H1 (cell line): Measurements from ENCODE around the gene SBNO2. TPM values are rescaled to one million over a fixed set of nuclear protein-coding genes. Genes with fewer than 3 reads are reported as not detected.
A peak's percentile ranks its signal among the peaks of the same experiment; 100 is the strongest.

Source experiments
- CTCF ChIA-PET: fragments of 300-600 bp; sonication (Branson Sonifier 250); formaldehyde crosslinking; loops from one replicate; lab custom pipeline; 2021; ENCODE audit not compliant: partially characterized antibody; lab: Charles Lee
- POLR2A ChIA-PET: fragments of 300-600 bp; sonication (Branson Sonifier 250); formaldehyde crosslinking; loops from one replicate; lab custom pipeline; 2021; ENCODE audit warnings: inconsistent platforms; ENCODE audit not compliant: partially characterized antibody; lab: Charles Lee
- DNase-seq, 2 experiments: peaks; one replicate each; pipeline versions ENCODE4 v3.0.0 to v3.0.0-alpha.2; 2010 to 2022; ENCODE audit warnings: low spot score in 2 of 2, low read depth in 1 of 2, mixed read lengths in 1 of 2
- FAIRE-seq: peaks from 2 replicates; lab custom pipeline; 2011; peaks lifted over from hg19 to GRCh38; lab: Jason Lieb, UNC
- H2AFZ ChIP-seq: 2 replicates; pipeline ENCODE4 v1.8.1; 2012; ENCODE audit warnings: low read length, inconsistent platforms
- H2AK5ac ChIP-seq: 2 replicates; pipeline ENCODE4 v1.6.1; 2013; ENCODE audit warnings: low read depth, low read length
- H2BK120ac ChIP-seq: replicated peaks from 2 replicates; pipeline ENCODE3; 2013; ENCODE audit warnings: low read depth, low read length, inconsistent platforms
- H2BK12ac ChIP-seq: 2 replicates; pipeline ENCODE4 v1.6.1; 2013; ENCODE audit warnings: low read depth, low read length
- H2BK15ac ChIP-seq: 2 replicates; pipeline ENCODE4 v1.6.1; 2013; ENCODE audit warnings: low read length
- H2BK20ac ChIP-seq: 2 replicates; pipeline ENCODE4 v1.6.1; 2013; ENCODE audit warnings: low read length
- H2BK5ac ChIP-seq: 2 replicates; pipeline ENCODE4 v1.6.1; 2013; ENCODE audit warnings: low read depth, low read length
- H3K14ac ChIP-seq: 2 replicates; pipeline ENCODE4 v1.6.1; 2013; ENCODE audit warnings: inconsistent platforms; ENCODE audit not compliant: insufficient read length
- H3K18ac ChIP-seq: 2 replicates; pipeline ENCODE4 v1.6.1; 2013; ENCODE audit warnings: low read length; ENCODE audit errors: extremely low read depth
- H3K23ac ChIP-seq: 2 replicates; pipeline ENCODE4 v1.6.1; 2013; ENCODE audit warnings: inconsistent platforms; ENCODE audit not compliant: insufficient read length
- H3K23me2 ChIP-seq: 2 replicates; pipeline ENCODE4 v1.6.1; 2013; ENCODE audit warnings: low read depth, low read length
- H3K27ac ChIP-seq: 2 replicates; pipeline ENCODE4 v1.6.1; 2011; ENCODE audit warnings: low read depth, low read length, inconsistent platforms
- H3K27me3 ChIP-seq, 4 experiments: replicated peaks in 1 of 4; 1 replicate in 1 of 4; 2 replicates in 3 of 4; pipeline versions ENCODE4 v1.6.1 to v1.8.1; 2011 to 2013; ENCODE audit warnings: low read length in 3 of 4, mild to moderate bottlenecking in 3 of 4, inconsistent platforms in 2 of 4, mixed read lengths in 2 of 4, moderate library complexity in 1 of 4; ENCODE audit not compliant: control insufficient read depth in 3 of 4, insufficient read depth in 3 of 4; ENCODE audit errors: extremely low read depth in 1 of 4
- H3K36me3 ChIP-seq, 4 experiments: 2 replicates each; pipeline versions ENCODE4 v1.6.1 to v1.8.1; 2011 to 2013; ENCODE audit warnings: mild to moderate bottlenecking in 4 of 4, low read length in 3 of 4, moderate library complexity in 2 of 4, control low read depth in 1 of 4, inconsistent platforms in 1 of 4; ENCODE audit not compliant: insufficient read depth in 4 of 4, control insufficient read depth in 2 of 4
- H3K4ac ChIP-seq: replicated peaks from 2 replicates; pipeline ENCODE3; 2013; ENCODE audit warnings: low read length, low read depth, mixed read lengths, inconsistent platforms; ENCODE audit not compliant: insufficient read length
- H3K4me1 ChIP-seq, 4 experiments: replicated peaks in 1 of 4; 1 replicate in 1 of 4; 2 replicates in 3 of 4; pipeline versions ENCODE4 v1.6.1 to v1.8.1; 2011 to 2013; ENCODE audit warnings: low read length in 3 of 4, inconsistent platforms in 2 of 4, mixed read lengths in 1 of 4; ENCODE audit not compliant: insufficient read depth in 4 of 4, control insufficient read depth in 3 of 4
- H3K4me2 ChIP-seq, 2 experiments: 2 replicates each; pipeline versions ENCODE4 v1.6.1 to v1.8.1; 2011 to 2013; ENCODE audit warnings: low read depth in 2 of 2, low read length in 2 of 2, control low read depth in 1 of 2, inconsistent platforms in 1 of 2, mild to moderate bottlenecking in 1 of 2; ENCODE audit not compliant: insufficient read depth in 1 of 2
- H3K4me3 ChIP-seq, 4 experiments: fragments of 200-600, 300-600 bp in 1 of 4; sonication (generic), shearing (Covaris generic), sonication (Bioruptor Twin) in 1 of 4; 2 replicates each; pipeline versions ENCODE4 v1.5.1 to v1.8.1; 2011 to 2016; ENCODE audit warnings: low read length in 4 of 4, low read depth in 3 of 4, control low read depth in 2 of 4, inconsistent platforms in 2 of 4, mild to moderate bottlenecking in 2 of 4, mixed read lengths in 1 of 4, moderate library complexity in 1 of 4; ENCODE audit not compliant: insufficient read depth in 2 of 4; ENCODE audit errors: extremely low read depth in 1 of 4
- H3K56ac ChIP-seq: replicated peaks from 2 replicates; pipeline ENCODE3; 2013; ENCODE audit warnings: low read depth, mild to moderate bottlenecking, mixed read lengths, low read length, inconsistent platforms; ENCODE audit not compliant: insufficient read length
- H3K79me1 ChIP-seq: 2 replicates; pipeline ENCODE4 v1.6.1; 2013; ENCODE audit warnings: low read depth, low read length, control low read depth
- H3K79me2 ChIP-seq, 2 experiments: 2 replicates each; pipeline versions ENCODE4 v1.6.1 to v1.8.1; 2012 to 2013; ENCODE audit warnings: low read length in 2 of 2, mild to moderate bottlenecking in 2 of 2, inconsistent platforms in 1 of 2; ENCODE audit not compliant: insufficient read depth in 2 of 2, control insufficient read depth in 1 of 2
- H3K9ac ChIP-seq, 4 experiments: replicated peaks in 1 of 4; 1 replicate in 1 of 4; 2 replicates in 3 of 4; pipeline versions ENCODE4 v1.6.1 to v1.8.1; 2011 to 2013; ENCODE audit warnings: low read depth in 3 of 4, low read length in 3 of 4, control low read depth in 2 of 4, mild to moderate bottlenecking in 2 of 4, moderate library complexity in 2 of 4, inconsistent platforms in 1 of 4; ENCODE audit errors: extremely low read depth in 1 of 4
- H3K9me3 ChIP-seq, 2 experiments: 2 replicates each; pipeline versions ENCODE4 v1.6.1 to v1.8.1; 2012 to 2013; ENCODE audit warnings: mild to moderate bottlenecking in 2 of 2, moderate library complexity in 2 of 2, control low read depth in 1 of 2, inconsistent platforms in 1 of 2, low read depth in 1 of 2, low read length in 1 of 2, mixed read lengths in 1 of 2; ENCODE audit not compliant: insufficient read depth in 2 of 2
- H4K20me1 ChIP-seq, 2 experiments: replicated peaks in 1 of 2; 2 replicates each; pipeline versions ENCODE3 to v1.8.1; 2011 to 2013; ENCODE audit warnings: inconsistent platforms in 2 of 2, low read length in 2 of 2, mild to moderate bottlenecking in 1 of 2; ENCODE audit not compliant: insufficient read depth in 2 of 2, control insufficient read depth in 1 of 2
- H4K5ac ChIP-seq: 2 replicates; pipeline ENCODE4 v1.6.1; 2013; ENCODE audit warnings: low read length, low read depth, mixed read lengths, inconsistent platforms; ENCODE audit not compliant: insufficient read length
- H4K8ac ChIP-seq: 2 replicates; pipeline ENCODE4 v1.8.0; 2013; ENCODE audit warnings: mild to moderate bottlenecking, moderate library complexity, low read length, inconsistent platforms; ENCODE audit not compliant: insufficient read depth; ENCODE audit errors: extremely low read depth
- H4K91ac ChIP-seq: replicated peaks from 2 replicates; pipeline ENCODE3; 2013; ENCODE audit warnings: low read length, mixed read lengths, inconsistent platforms; ENCODE audit not compliant: insufficient read length
- CHD2 ChIP-seq: IDR thresholded peaks from 2 replicates; pipeline ENCODE4 v1.6.1; 2012; ENCODE audit warnings: low read length, improper control_type of control experiment
- EP300 ChIP-seq, 2 experiments: IDR thresholded peaks; 1 replicate in 1 of 2; 2 replicates in 1 of 2; pipeline ENCODE4 v1.6.1; 2011 to 2012; ENCODE audit warnings: low read depth in 2 of 2, low read length in 2 of 2, mild to moderate bottlenecking in 2 of 2, borderline replicate concordance in 1 of 2, inconsistent platforms in 1 of 2, moderate library complexity in 1 of 2
- KDM1A ChIP-seq: fragments of 200-600, 300-600 bp; sonication (generic); IDR thresholded peaks from 2 replicates; pipeline ENCODE4 v1.7.1; 2016; ENCODE audit warnings: mild to moderate bottlenecking, low read length, borderline replicate concordance
- MAFK ChIP-seq: IDR thresholded peaks from 2 replicates; pipeline ENCODE4 v1.6.1; 2012; ENCODE audit warnings: low read depth, mild to moderate bottlenecking, improper control_type of control experiment, low read length
- NRF1 ChIP-seq: IDR thresholded peaks from 2 replicates; pipeline ENCODE4 v1.6.1; 2011; ENCODE audit warnings: mild to moderate bottlenecking, low read depth, low read length, improper control_type of control experiment
- PHF8 ChIP-seq: fragments of 200-600 bp; sonication (generic); conservative IDR thresholded peaks from 2 replicates; pipeline ENCODE4 v1.7.1; 2012; ENCODE audit warnings: low read depth, mild to moderate bottlenecking, inconsistent platforms, low read length, moderate library complexity
- SIN3A ChIP-seq, 2 experiments: IDR thresholded peaks in 1 of 2; conservative IDR thresholded peaks in 1 of 2; 2 replicates each; pipeline ENCODE4 v1.6.1; 2011 to 2012; ENCODE audit warnings: low read length in 2 of 2, improper control_type of control experiment in 1 of 2, low read depth in 1 of 2, mild to moderate bottlenecking in 1 of 2
- SIRT6 ChIP-seq: IDR thresholded peaks from one replicate; pipeline ENCODE4 v1.7.1; 2012; ENCODE audit warnings: low read length, inconsistent platforms
- SP4 ChIP-seq: IDR thresholded peaks from 2 replicates; pipeline ENCODE4 v1.6.1; 2012; ENCODE audit warnings: low read length, inconsistent platforms
- TAF7 ChIP-seq: optimal IDR thresholded peaks from 2 replicates; pipeline ENCODE3; 2011; ENCODE audit warnings: low read depth, mild to moderate bottlenecking, inconsistent platforms, low read length, moderate library complexity, borderline replicate concordance
- WGBS, 2 experiments: shearing (Covaris generic) in 1 of 2; methylation state at CpG; one replicate each; pipeline versions ENCODE4 v1.1.6 to v1.1.7; 2013 to 2015; ENCODE audit warnings: low lambda C conversion rate in 2 of 2, mixed read lengths in 2 of 2, inconsistent platforms in 1 of 2, low coverage in 1 of 2, missing lambda C conversion rate in 1 of 2; ENCODE audit not compliant: insufficient replicate concordance in 2 of 2, insufficient coverage in 1 of 2, insufficient read length in 1 of 2; ENCODE audit errors: extremely low coverage in 1 of 2, missing lambda C conversion rate in 1 of 2; 5-methylcytosine and 5-hydroxymethylcytosine counted together
- polyA plus RNA-seq, 7 experiments: library from polyadenylated mRNA; depleted of rRNA in 3 of 7; stranded (reverse) in 5 of 7; unstranded in 2 of 7; fragments of >200 nt in 5 of 7; fragments of 200-250 nt in 2 of 7; gene quantifications; 1 replicate in 5 of 7; 2 replicates in 1 of 7; 4 replicates in 1 of 7; pipeline versions ENCODE4 v1.2.1 to v1.2.3, GENCODE V29; 2011 to 2013; ENCODE audit warnings: missing spikeins in 2 of 7, mixed read lengths in 2 of 7
- total RNA-seq: library from RNA; stranded (reverse); fragmentation: NEBNext Ultra II Directional; extraction: Animal tissue kit (Norgen Biotek cat#: 25700); gene quantifications from 2 replicates; pipeline ENCODE4 v1.2.1, GENCODE V29; 2021
- TF ChIP-seq, protein P1 (sequence below): IDR thresholded peaks from 2 replicates; pipeline ENCODE4 v1.6.1; 2012; ENCODE audit warnings: inconsistent platforms

SBNO2 gene
- total and polyA plus RNA-seq, 2 of the 8 experiments (the other 6 are each of a cell fraction or from before 2014, with no cell fraction given), result 12.2 to 31.4 TPM

DNA sequence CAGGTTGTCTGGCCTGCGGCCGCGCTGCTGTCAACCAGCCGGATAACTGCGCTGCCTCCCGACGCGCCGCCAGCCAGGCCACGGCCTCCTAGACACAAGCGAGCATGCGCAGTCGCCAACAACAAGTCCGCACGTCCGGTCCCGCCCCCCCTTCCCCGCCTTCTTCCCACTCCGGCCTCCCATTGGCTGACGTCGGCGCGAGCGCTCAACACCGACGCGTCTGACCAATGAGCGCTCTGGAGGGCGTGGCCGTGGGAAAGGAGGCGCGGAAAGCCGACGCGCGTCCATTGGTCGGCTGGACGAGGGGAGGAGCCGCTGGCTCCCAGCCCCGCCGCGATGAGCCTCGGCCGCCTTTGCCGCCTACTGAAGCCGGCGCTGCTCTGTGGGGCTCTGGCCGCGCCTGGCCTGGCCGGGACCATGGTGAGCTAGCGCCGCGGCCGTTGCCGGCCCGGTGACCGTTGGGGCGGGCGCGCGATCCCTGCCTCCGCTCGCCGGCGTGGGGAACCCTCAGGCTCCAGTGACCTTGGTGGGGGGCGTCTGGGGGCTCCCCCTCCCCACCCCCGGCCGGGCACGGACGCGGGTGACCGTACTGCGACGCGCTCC lies 70.3 kb downstream of the SBNO2 start, which contains the start of gene GPX4:
TSS of gene GPX4 (plus strand) at position 287 of the 603 bp plus-strand sequence. CDS start at position 337, 50 bp downstream.
- POLR2A ChIA-PET, result interaction anchor here (0.6 to 9.8 kb wide), 22 partner anchors 9 to 168 kb away, joined by 3 to 116 read pairs (median 6); partner anchors contain the start of genes ABCA7, ATP5F1D, CBARP and CIRBP
- Histone ChIP-seq H3K23me2 (peaks cover 7% of the 10 kb centered on the region; the same call in 1 of the 2 replicates), H3K27me3 (no peaks in the 10 kb centered on the region), H2AFZ (no peak within 1 kb of the TSS), H4K5ac (peak within 1 kb of the TSS; percentile 33), H2BK15ac (no peak within 1 kb of the TSS), H2BK12ac (no peak within 1 kb of the TSS), H3K9me3 (no peaks in the 10 kb centered on the region), H3K14ac (no peak within 1 kb of the TSS), H2BK120ac (no peak within 1 kb of the TSS), H3K4me1 (peaks cover 4 to 21% (median 8%) of the 10 kb centered on the region in 4 experiments), H2BK5ac (peak within 1 kb of the TSS; percentile 81; the same call in 1 of the 2 replicates), H3K36me3 (peaks cover 8 to 26% (median 16%) of the 10 kb centered on the region in 4 experiments; a peak in 6 of 8 replicates), H4K91ac (no peak within 1 kb of the TSS), H3K9ac (peak within 1 kb of the TSS; percentile 4 to 80 (median 73); a peak in 6 of 7 replicates), H3K4me2 (peak within 1 kb of the TSS; percentile 71 to 97), H3K23ac (no peak within 1 kb of the TSS), H3K4ac (peak within 1 kb of the TSS; percentile 38), H2BK20ac (no peak within 1 kb of the TSS), H3K79me2 (no peaks in the 10 kb centered on the region; a peak in 1 of 4 replicates), H4K8ac (peak within 1 kb of the TSS; percentile 59), H3K56ac (peak within 1 kb of the TSS; percentile 50), H4K20me1 (peaks cover 5 to 7% of the 10 kb centered on the region in 2 experiments), H2AK5ac (no peak within 1 kb of the TSS), H3K79me1 (peaks cover 4% of the 10 kb centered on the region), H3K4me3 (peak within 1 kb of the TSS; percentile 57 to 93 (median 64)), H3K18ac (peak within 1 kb of the TSS; percentile 71), H3K27ac (peak within 1 kb of the TSS; percentile 66; the same call in 1 of the 2 replicates)
- WGBS, 2 experiments, result 2% methylated on average over 42 of the region's 75 CpGs; no CpG with 5 or more reads in 1 of the 2 experiments
- FAIRE-seq (no peak), DNase-seq (peak; percentile 95 to 98)
- CTCF ChIA-PET, result interaction anchor here (0.5 to 3.2 kb wide), 3 partner anchors 10 to 495 kb away, joined by 3 to 11 read pairs (median 3); no protein-coding TSS in a partner anchor
- TF ChIP-seq PHF8 (peak; percentile 75), KDM1A (no peak), SIN3A (conservative IDR thresholded peaks at IDR 0.05 in 1 of 2, IDR thresholded peaks at IDR 0.05 in 1 of 2; ENCODE audit: low read depth in 1 of 2, low read length in 2 of 2) (peak; percentile 43 to 45; a peak in 2 of 4 replicates), SIRT6 (no peak), CHD2 (peak; percentile 51; the same call in 1 of the 2 replicates), MAFK (no peak), SP4 (peak; percentile 77; the same call in 1 of the 2 replicates), TAF7 (peak; percentile 62), NRF1 (peak; percentile 25; the same call in 1 of the 2 replicates), EP300 (IDR thresholded peaks at IDR 0.05; ENCODE audit: borderline replicate concordance in 1 of 2, low read depth in 2 of 2, low read length in 2 of 2) (no peak)
- TF ChIP-seq, protein P1, sequence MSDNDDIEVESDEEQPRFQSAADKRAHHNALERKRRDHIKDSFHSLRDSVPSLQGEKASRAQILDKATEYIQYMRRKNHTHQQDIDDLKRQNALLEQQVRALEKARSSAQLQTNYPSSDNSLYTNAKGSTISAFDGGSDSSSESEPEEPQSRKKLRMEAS, result 0 out of 2 replicates have a peak, but pooled peaks have one; percentile 33
